Panc1 (cell line): ENCODE data around the gene NAPSA. TPM values are rescaled to one million over a fixed set of nuclear protein-coding genes. Genes with fewer than 3 reads are reported as not detected.

Experiments used
- ATAC-seq: fragments of 200-7000 bp; cut with Tn5 transposase; 2 replicates; pipeline ENCODE4 v1.9.1; 2020; ENCODE audit warnings: mild to moderate bottlenecking, moderate library complexity
- BruUV-seq: library from RNA; stranded (reverse); fragments of 400-500 nt; replicated peaks from 2 replicates; lab custom pipeline; 2021; lab: Mats Ljungman, UMichigan
- CTCF ChIA-PET: fragments of 300-600 bp; sonication (Branson Sonifier 250); formaldehyde crosslinking; loops from one replicate; lab custom pipeline; 2022; ENCODE audit warnings: antibody characterized with exemption; lab: Charles Lee
- POLR2A ChIA-PET: fragments of 300-600 bp; sonication (Branson Sonifier 250); formaldehyde crosslinking; loops from one replicate; lab custom pipeline; 2022; ENCODE audit warnings: antibody characterized with exemption; lab: Charles Lee
- DNase-seq: peaks from one replicate; pipeline ENCODE4 v3.0.0-alpha.2; 2010; ENCODE audit warnings: low read depth, low spot score
- H3K27ac ChIP-seq: 2 replicates; pipeline ENCODE4 v1.5.1; 2011; ENCODE audit warnings: mild to moderate bottlenecking, low read length, inconsistent platforms
- H3K27me3 ChIP-seq: fragments of 200-500 bp; sonication (Bioruptor generic); 2 replicates; pipeline ENCODE4 v1.6.0; 2014; ENCODE audit warnings: low read length, inconsistent platforms; ENCODE audit not compliant: control insufficient read depth, insufficient read depth
- H3K36me3 ChIP-seq: fragments of 200-500 bp; sonication (Bioruptor generic); 2 replicates; pipeline ENCODE4 v1.5.1; 2014; ENCODE audit warnings: inconsistent platforms, mild to moderate bottlenecking, low read length, moderate library complexity; ENCODE audit not compliant: control insufficient read depth, insufficient read depth
- H3K4me1 ChIP-seq: 2 replicates; pipeline ENCODE4 v1.5.1; 2011; ENCODE audit warnings: inconsistent platforms, mild to moderate bottlenecking, low read length, moderate library complexity; ENCODE audit not compliant: control insufficient read depth, insufficient read depth
- H3K4me3 ChIP-seq, 2 experiments: 2 replicates each; pipeline ENCODE4 v1.5.1; 2011 to 2012; ENCODE audit warnings: low read depth in 2 of 2, low read length in 2 of 2, mild to moderate bottlenecking in 2 of 2, inconsistent platforms in 1 of 2, moderate library complexity in 1 of 2
- H3K9me3 ChIP-seq: fragments of 200-500 bp; sonication (Bioruptor generic); 2 replicates; pipeline ENCODE4 v1.5.1; 2014; ENCODE audit warnings: low read depth, mild to moderate bottlenecking, inconsistent platforms, low read length, moderate library complexity; ENCODE audit not compliant: control insufficient read depth, insufficient read depth
- POLR2AphosphoS5 ChIP-seq: IDR thresholded peaks from 2 replicates; pipeline ENCODE4 v1.6.1; 2012; ENCODE audit warnings: mild to moderate bottlenecking, low read depth, low read length, moderate library complexity
- SIN3A ChIP-seq: IDR thresholded peaks from 2 replicates; pipeline ENCODE4 v1.6.1; 2012; ENCODE audit warnings: low read depth, mild to moderate bottlenecking, low read length, moderate library complexity, borderline replicate concordance; ENCODE audit not compliant: insufficient read depth
- TCF7L2 ChIP-seq: IDR thresholded peaks from 2 replicates; pipeline ENCODE4 v1.6.1; 2011; ENCODE audit warnings: mild to moderate bottlenecking, low read depth, low read length, inconsistent platforms
- in situ Hi-C: cut with HindIII; loops from 2 replicates; pipeline ENCODE4 v1.10.0; 2016; ENCODE audit warnings: low sequenced_read_pairs, low pct_unique_long_range_greater_than_20kb
- intact Hi-C: fragments of 100-400 bp; cut with micrococcal nuclease; formaldehyde crosslinking; loops from one replicate; pipeline ENCODE4 v1.10.0; 2022; ENCODE audit not compliant: unreplicated experiment
- total RNA-seq: library from RNA; stranded (reverse); gene quantifications from one replicate; pipeline ENCODE4 v1.2.1, GENCODE V29; 2021; ENCODE audit not compliant: unreplicated experiment
- TF ChIP-seq, protein P1 (sequence below): fragments of 450-650 bp; IDR thresholded peaks from 2 replicates; pipeline ENCODE4 v1.5.1; 2017; ENCODE audit warnings: mild to moderate bottlenecking
- TF ChIP-seq, protein P2 (sequence below), 2 experiments: IDR thresholded peaks; 2 replicates each; pipeline ENCODE4 v1.6.1; 2011 to 2012; ENCODE audit warnings: low read depth in 2 of 2, control low read depth in 1 of 2, low read length in 1 of 2, mild to moderate bottlenecking in 1 of 2, moderate library complexity in 1 of 2; ENCODE audit not compliant: insufficient read depth in 1 of 2

NAPSA gene
- total RNA-seq, 1 experiment from 2014 or later = 2.5 TPM

DNA sequence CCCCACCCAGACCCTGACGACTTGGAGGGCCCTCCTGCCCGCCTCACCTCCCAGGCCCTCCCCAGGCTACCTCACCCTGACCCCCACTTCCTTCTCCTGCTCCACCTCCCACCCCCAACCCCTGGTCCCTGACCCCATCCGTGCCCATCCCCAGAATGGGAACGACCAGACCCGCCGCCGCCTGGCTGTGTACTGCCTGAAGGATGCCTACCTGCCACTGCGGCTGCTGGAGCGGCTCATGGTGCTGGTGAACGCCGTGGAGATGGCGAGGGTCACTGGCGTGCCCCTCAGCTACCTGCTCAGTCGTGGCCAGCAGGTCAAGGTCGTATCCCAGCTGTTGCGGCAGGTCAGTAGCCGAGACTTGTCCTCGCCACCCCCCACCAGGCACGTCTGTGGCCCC is 41.4 kb upstream of the NAPSA start:
- DNase-seq (no peak), ATAC-seq (no peak)
- no peaks in the 10 kb centered on the region for H3K36me3 ChIP-seq
- H3K4me1 ChIP-seq = no peaks in the 10 kb centered on the region
- no peak overlapping the region for H3K4me3 ChIP-seq
- H3K9me3 ChIP-seq = no peaks in the 10 kb centered on the region
- TF ChIP-seq, protein P1, sequence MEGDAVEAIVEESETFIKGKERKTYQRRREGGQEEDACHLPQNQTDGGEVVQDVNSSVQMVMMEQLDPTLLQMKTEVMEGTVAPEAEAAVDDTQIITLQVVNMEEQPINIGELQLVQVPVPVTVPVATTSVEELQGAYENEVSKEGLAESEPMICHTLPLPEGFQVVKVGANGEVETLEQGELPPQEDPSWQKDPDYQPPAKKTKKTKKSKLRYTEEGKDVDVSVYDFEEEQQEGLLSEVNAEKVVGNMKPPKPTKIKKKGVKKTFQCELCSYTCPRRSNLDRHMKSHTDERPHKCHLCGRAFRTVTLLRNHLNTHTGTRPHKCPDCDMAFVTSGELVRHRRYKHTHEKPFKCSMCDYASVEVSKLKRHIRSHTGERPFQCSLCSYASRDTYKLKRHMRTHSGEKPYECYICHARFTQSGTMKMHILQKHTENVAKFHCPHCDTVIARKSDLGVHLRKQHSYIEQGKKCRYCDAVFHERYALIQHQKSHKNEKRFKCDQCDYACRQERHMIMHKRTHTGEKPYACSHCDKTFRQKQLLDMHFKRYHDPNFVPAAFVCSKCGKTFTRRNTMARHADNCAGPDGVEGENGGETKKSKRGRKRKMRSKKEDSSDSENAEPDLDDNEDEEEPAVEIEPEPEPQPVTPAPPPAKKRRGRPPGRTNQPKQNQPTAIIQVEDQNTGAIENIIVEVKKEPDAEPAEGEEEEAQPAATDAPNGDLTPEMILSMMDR = no peak
- TF ChIP-seq SIN3A (no peak), POLR2AphosphoS5 (no peak), TCF7L2 (no peak)
- TF ChIP-seq, protein P2, sequence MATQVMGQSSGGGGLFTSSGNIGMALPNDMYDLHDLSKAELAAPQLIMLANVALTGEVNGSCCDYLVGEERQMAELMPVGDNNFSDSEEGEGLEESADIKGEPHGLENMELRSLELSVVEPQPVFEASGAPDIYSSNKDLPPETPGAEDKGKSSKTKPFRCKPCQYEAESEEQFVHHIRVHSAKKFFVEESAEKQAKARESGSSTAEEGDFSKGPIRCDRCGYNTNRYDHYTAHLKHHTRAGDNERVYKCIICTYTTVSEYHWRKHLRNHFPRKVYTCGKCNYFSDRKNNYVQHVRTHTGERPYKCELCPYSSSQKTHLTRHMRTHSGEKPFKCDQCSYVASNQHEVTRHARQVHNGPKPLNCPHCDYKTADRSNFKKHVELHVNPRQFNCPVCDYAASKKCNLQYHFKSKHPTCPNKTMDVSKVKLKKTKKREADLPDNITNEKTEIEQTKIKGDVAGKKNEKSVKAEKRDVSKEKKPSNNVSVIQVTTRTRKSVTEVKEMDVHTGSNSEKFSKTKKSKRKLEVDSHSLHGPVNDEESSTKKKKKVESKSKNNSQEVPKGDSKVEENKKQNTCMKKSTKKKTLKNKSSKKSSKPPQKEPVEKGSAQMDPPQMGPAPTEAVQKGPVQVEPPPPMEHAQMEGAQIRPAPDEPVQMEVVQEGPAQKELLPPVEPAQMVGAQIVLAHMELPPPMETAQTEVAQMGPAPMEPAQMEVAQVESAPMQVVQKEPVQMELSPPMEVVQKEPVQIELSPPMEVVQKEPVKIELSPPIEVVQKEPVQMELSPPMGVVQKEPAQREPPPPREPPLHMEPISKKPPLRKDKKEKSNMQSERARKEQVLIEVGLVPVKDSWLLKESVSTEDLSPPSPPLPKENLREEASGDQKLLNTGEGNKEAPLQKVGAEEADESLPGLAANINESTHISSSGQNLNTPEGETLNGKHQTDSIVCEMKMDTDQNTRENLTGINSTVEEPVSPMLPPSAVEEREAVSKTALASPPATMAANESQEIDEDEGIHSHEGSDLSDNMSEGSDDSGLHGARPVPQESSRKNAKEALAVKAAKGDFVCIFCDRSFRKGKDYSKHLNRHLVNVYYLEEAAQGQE (IDR thresholded peaks at IDR 0.05; ENCODE audit: insufficient read depth in 1 of 2, low read depth in 2 of 2, low read length in 1 of 2) = no peak
- CTCF ChIA-PET = interaction anchor here (0.7 kb wide), 1 partner anchor 72 kb away, joined by 10 read pairs; no protein-coding TSS in a partner anchor
- H3K27ac ChIP-seq = no peak overlapping the region
- intact Hi-C loops (no loop called here), in situ Hi-C loops (no loop called here)
- no TSS peak for BruUV-seq
- POLR2A ChIA-PET = no interaction called here
- H3K27me3 ChIP-seq = no peaks in the 10 kb centered on the region

DNA sequence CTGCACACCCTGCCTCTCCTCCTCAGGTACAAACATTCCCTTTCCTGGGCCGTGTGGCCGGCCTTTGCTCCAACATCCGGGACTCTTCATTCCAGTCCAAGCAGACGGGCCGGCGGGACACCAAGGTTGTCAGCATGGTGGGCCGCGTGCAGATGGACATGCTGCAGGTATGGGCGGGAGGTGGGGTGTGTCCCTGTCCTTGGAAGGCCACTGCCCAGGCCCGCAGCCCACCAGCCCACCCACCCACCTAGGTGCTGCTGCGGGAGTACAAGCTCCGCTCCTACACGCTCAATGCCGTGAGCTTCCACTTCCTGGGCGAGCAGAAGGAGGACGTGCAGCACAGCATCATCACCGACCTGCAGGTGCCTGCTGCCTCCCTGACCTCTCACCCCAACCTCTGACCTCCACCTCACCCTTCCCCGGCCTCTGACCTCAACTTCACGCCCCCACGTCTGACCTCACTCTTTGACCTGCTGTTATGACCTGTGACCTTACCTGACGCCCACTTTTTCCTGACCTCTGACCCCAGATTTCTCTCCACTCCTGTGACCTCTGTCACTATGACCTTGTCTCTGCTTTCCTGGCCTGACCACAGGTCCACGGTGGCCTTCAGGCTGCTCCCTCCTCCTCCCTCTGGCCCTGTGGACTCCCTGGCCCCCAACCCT is 40.8 kb upstream of the NAPSA start:
- ChIA-PET CTCF (no interaction called here), POLR2A (no interaction called here)
- Histone ChIP-seq H3K27ac (no peak overlapping the region), H3K9me3 (no peaks in the 10 kb centered on the region), H3K4me1 (no peaks in the 10 kb centered on the region), H3K27me3 (no peaks in the 10 kb centered on the region), H3K4me3 (no peak overlapping the region), H3K36me3 (no peaks in the 10 kb centered on the region)
- ATAC-seq = no peak
- TF ChIP-seq, protein P1 = no peak
- TF ChIP-seq SIN3A (no peak), POLR2AphosphoS5 (no peak), TCF7L2 (no peak)
- TF ChIP-seq, protein P2 (IDR thresholded peaks at IDR 0.05; ENCODE audit: insufficient read depth in 1 of 2, low read depth in 2 of 2, low read length in 1 of 2) = no peak
- DNase-seq = no peak
- BruUV-seq = no TSS peak
- intact Hi-C loops = no loop called here
- in situ Hi-C loops = no loop called here
